Thoracic aorta (tissue), 2 donors: ENCODE results near the gene PAQR4. TPM values are rescaled to one million over a fixed set of nuclear protein-coding genes. Genes with fewer than 3 reads are reported as not detected.

Source experiments
- ATAC-seq: fragments of 150-250 bp; one replicate; pipeline ENCODE4 v1.8.0; 2017; ENCODE audit warnings: low read depth; ENCODE audit not compliant: insufficient number of reproducible peaks, low FRiP score
- DNase-seq: peaks from one replicate; pipeline ENCODE4 v3.0.0-alpha.2; 2020; ENCODE audit warnings: low spot score
- H3K27ac ChIP-seq, 2 donors: fragments of 200-600 bp; sonication (generic); 1 replicate in 1 of 2; 2 replicates in 1 of 2; pipeline ENCODE4 v1.5.1; 2016; ENCODE audit warnings: mild to moderate bottlenecking in 2 of 2, moderate library complexity in 2 of 2
- H3K27me3 ChIP-seq: fragments of 200-600 bp; sonication (generic); replicated peaks from 2 replicates; pipeline ENCODE4 v1.6.0; 2016; ENCODE audit warnings: mild to moderate bottlenecking; ENCODE audit not compliant: insufficient read depth
- H3K36me3 ChIP-seq: fragments of 200-600 bp; sonication (generic); one replicate; pipeline ENCODE4 v1.5.1; 2016
- H3K4me1 ChIP-seq, 2 donors: fragments of 200-600 bp; sonication (generic); 1 replicate in 1 of 2; 2 replicates in 1 of 2; pipeline versions ENCODE4 v1.5.1 to v1.6.0; 2016; ENCODE audit warnings: low read depth in 2 of 2, mild to moderate bottlenecking in 1 of 2; ENCODE audit not compliant: control insufficient read depth in 1 of 2
- H3K4me3 ChIP-seq: fragments of 200-600 bp; sonication (generic); 2 replicates; pipeline ENCODE4 v1.5.1; 2016; ENCODE audit warnings: mild to moderate bottlenecking
- H3K9me3 ChIP-seq: fragments of 200-600 bp; sonication (generic); 2 replicates; pipeline ENCODE4 v1.5.1; 2016
- CTCF ChIP-seq: fragments of 200-600 bp; sonication (generic); IDR thresholded peaks from one replicate; pipeline ENCODE4 v1.5.1; 2019; ENCODE audit warnings: antibody characterized with exemption
- total RNA-seq, 2 donors: library from RNA; depleted of rRNA; stranded (reverse); fragments of >200 nt; gene quantifications; one replicate each; pipeline versions ENCODE4 v1.1.0 to v1.2.3, GENCODE V29; 2016

The PAQR4 gene
- total RNA-seq, 2 donors from 2014 or later, result 3.1 to 5.8 TPM

- Histone ChIP-seq H3K27me3 (peaks cover 15% of the 10 kb centered on the region), H3K4me3 (no peak overlapping the region), H3K36me3 (no peaks in the 10 kb centered on the region), H3K9me3 (no peaks in the 10 kb centered on the region), H3K27ac (no peak overlapping the region), H3K4me1 (peaks cover 0 to 2% of the 10 kb centered on the region in 2 donors)
- DNase-seq (no peak), ATAC-seq (no peak)
- TF ChIP-seq CTCF, result no peak
Measured at GRCh38 chr16:3009568-3010390, 40.6 kb downstream of the PAQR4 start.

GRCh38 chr16:3010510-3010909 lies 41.4 kb downstream of the PAQR4 start:
- DNase-seq (no peak), ATAC-seq (no peak)
- Histone ChIP-seq H3K36me3 (no peaks in the 10 kb centered on the region), H3K4me1 (no peaks in the 10 kb centered on the region), H3K27ac (no peak overlapping the region), H3K9me3 (no peaks in the 10 kb centered on the region), H3K27me3 (peaks cover 15% of the 10 kb centered on the region), H3K4me3 (no peak overlapping the region)
- TF ChIP-seq CTCF, result no peak

DNA sequence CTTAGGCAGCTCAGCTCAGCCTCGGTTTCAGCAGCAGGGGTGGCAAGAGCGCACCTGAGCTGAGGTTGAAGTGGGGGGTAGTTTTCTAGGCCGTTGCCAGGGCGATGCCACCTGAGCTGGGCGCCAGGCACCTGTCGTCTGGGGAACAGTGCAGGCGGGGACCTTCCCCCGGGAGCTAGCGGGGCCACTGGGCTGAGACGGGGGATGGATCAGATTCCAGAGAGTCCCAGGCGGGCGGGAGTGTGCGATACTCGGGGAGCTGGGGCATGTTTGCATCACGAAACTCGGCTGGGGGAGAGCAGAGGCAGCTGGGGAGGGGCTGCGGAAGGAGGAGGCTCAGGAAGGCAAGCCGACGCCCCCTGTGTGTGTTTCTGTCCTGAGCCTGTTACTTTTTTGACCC lies 43.1 kb downstream of the PAQR4 start:
- ATAC-seq, result no peak
- TF ChIP-seq CTCF, result no peak

GRCh38 chr16:3012828-3013420 lies 43.8 kb downstream of the PAQR4 start, which contains the start of gene CLDN9:
Gene CLDN9 (plus strand): TSS chr16:3012923. CDS start chr16:3013363, 440 bp downstream.
- TF ChIP-seq CTCF, result no peak
- H3K4me3 ChIP-seq, result no peak within 1 kb of the TSS
- H3K36me3 ChIP-seq, result no peaks in the 10 kb centered on the region
- no peaks in the 10 kb centered on the region for H3K9me3 ChIP-seq
- no peaks in the 10 kb centered on the region for H3K4me1 ChIP-seq
- no peak within 1 kb of the TSS for H3K27ac ChIP-seq
- no peak for ATAC-seq
- H3K27me3 ChIP-seq, result peaks cover 15% of the 10 kb centered on the region
- DNase-seq, result no peak

More for the DNA sequence above, 43.1 kb downstream of the PAQR4 start:
- no peak overlapping the region for H3K27ac ChIP-seq
- H3K9me3 ChIP-seq, result no peaks in the 10 kb centered on the region
- H3K27me3 ChIP-seq, result peaks cover 15% of the 10 kb centered on the region
- DNase-seq, result no peak
- no peak overlapping the region for H3K4me3 ChIP-seq
- H3K4me1 ChIP-seq, result no peaks in the 10 kb centered on the region
- no peaks in the 10 kb centered on the region for H3K36me3 ChIP-seq

DNA sequence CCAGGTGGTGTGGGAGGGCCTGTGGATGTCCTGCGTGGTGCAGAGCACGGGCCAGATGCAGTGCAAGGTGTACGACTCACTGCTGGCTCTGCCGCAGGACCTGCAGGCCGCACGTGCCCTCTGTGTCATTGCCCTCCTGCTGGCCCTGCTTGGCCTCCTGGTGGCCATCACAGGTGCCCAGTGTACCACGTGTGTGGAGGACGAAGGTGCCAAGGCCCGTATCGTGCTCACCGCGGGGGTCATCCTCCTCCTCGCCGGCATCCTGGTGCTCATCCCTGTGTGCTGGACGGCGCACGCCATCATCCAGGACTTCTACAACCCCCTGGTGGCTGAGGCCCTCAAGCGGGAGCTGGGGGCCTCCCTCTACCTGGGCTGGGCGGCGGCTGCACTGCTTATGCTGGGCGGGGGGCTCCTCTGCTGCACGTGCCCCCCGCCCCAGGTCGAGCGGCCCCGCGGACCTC lies 44.4 kb downstream of the PAQR4 start:
- Histone ChIP-seq H3K27ac (no peak overlapping the region), H3K9me3 (no peaks in the 10 kb centered on the region), H3K4me1 (no peaks in the 10 kb centered on the region), H3K36me3 (no peaks in the 10 kb centered on the region), H3K4me3 (no peak overlapping the region), H3K27me3 (peaks cover 11% of the 10 kb centered on the region)
- DNase-seq (no peak), ATAC-seq (no peak)
- TF ChIP-seq CTCF, result no peak
